NCI-H146 treated with DMSO at 0.1 percent for 48 hours (cell line): Measurements from ENCODE around the gene PPP3CA.

ENCODE experiments used
- DNase-seq: peaks from one replicate; lab custom pipeline; 2025; ENCODE audit not compliant: unreplicated experiment; lab: John Stamatoyannopoulos, UW

Gene PPP3CA

DNA sequence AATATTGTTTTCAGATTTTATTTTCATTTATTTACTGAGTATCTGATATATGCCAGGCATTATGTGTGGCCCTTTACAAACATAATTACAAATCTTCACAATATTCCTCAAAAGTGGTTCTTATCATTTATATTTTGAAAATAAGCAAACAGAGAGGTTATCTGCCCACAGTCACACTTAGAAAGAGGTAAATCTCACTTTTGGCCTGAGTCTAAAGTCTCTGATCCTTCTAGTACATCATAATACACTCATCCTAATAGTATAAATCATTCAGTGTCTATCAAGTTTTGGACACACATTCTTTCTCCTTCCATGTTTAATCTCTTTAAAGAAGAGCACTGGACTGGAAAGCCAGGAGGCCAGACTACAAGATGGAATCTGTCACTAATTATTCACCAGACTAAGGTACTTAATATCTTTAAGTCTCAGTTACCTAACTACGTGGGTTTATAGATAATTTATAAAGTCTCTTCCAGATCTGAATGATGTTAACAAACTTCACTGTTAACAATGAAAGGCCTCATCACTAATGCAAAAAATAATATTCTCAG is 281.3 kb downstream of the PPP3CA start:
- no peak for DNase-seq

DNA sequence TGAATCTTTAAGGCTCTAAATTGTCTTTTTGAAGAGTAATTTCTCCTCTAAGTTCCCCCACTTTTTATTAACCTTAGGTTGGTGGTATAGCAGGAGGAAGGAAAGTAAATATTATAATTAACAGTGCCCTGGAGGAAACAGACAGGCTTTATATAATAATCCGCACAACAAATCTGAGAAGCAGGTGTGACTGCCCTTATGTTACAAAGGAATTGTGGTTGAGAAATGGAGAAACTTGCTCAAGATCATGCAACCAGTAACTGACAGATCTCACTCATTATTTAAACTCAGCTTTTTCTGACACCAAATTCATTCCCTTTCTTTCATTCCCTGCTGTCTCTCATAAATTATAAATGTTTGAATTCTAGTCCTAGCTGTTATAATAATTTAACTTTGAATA is 282.0 kb downstream of the PPP3CA start:
- DNase-seq, result no peak

DNA sequence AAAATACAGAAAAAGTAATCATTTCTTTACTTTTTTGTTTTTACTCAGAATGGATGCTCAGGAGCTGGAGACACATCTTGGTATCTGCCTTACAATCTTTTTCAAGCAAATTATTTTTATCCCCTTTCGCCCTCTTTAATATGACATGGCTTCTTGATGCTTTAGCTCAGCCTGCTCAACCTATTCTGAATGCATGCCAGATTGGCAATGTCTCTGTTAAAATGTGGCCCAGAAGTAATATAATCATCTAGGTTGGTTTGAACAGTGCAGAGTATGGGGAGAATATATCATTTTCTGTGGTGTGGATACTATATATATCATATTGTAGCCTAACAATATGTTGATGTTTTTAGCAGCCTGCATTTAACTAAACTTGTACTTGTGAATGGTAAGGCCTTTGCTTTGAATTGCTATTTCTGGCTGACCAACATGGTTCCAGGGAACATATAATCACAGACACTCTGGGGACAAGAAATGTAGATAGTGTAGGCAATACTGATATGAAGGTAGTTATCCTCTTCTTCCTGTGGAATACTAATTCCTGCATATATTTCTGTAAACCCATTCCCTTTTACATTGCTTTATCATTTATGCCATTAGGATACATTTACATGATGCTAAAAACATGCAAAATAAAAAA is 282.7 kb downstream of the PPP3CA start:
- DNase-seq, result no peak

DNA sequence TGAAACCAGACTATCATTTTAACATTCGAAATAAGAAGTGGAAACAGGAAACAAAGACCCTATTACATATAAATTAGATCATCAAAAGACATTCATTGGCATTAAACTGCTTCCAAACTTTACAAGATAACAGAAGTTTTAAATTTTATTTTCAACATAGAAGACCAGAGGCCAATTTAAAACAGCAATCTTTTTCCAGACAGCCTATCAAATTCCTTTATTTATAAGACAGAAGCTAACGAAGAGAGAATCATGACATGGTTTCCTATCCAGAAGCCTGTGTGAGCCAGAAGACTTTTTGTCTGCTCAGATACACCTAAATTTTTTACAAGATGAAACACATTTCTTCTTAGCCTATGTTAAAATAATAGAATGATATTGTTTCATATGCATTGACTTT is 291.9 kb downstream of the PPP3CA start:
- no peak for DNase-seq

DNA sequence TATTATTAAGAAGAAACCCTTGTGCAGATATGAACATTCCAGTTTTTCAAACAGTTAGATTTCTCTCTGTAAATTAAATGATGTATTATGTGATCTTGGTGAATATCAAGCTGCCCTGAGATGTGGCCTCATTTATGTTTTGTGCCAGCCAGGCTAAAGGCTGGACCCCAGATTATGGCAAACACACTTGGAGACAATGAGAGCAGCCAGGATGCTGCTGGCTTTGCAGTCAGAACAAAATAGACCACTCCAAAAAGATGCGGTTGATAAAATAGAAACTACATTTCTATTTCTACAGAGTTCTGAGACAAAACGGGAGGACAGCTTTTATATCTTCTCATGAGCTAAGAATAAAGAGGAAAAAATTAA is 296.5 kb downstream of the PPP3CA start:
- no peak for DNase-seq

DNA sequence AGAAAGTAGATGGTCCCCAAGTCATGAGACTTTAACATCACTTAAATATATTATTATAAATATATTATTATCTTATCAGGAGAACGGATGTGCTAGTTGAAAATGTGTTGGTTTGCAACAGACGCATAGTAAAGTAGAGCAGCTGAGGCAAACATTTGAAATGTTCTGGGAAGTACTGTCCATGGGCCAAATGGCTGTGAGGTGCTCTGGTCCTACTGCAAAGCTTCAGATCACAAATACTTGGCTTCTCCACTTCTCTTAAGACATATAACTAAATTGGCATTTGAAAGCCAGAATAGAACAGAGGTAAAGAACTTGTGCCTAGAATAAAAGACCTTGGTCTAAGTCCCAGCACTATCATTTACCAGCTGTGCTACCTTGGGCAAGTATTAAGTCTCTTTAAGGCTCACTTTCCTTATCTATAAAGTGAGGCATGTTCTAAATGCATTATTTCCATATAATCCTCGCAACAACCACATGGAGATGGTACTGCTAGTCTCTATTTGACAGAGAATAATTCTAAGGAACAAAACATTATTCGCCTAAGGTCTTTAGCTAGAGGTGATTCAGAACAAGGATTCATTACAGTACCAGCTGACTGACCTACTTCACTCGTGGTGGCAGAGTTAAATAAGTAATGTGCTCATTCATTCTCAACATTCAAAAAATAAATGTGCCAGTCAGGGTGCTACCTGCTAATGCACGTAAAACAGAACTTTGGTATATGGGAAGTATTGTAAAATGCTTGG is 297.1 kb downstream of the PPP3CA start:
- DNase-seq, result no peak

DNA sequence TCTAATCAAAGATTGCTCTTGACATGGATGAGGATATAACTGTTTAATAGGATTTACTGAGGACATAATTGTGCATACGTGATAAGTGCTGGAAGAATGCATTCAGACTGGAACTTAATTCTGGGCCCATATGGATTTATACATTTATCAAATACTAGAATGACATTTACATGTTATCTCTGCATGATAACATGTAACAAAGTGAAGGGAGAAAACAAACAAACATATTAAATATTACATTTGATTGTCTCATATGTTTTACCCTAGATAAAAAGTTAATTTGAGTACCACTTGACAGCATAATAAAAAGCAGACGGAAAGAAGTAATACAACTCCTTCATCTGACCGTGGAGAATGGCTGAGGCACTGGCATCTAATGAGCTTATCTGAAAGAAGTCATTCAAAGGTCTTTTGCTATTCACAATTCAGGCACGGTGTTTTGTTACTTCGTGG is 297.8 kb downstream of the PPP3CA start:
- no peak for DNase-seq

DNA sequence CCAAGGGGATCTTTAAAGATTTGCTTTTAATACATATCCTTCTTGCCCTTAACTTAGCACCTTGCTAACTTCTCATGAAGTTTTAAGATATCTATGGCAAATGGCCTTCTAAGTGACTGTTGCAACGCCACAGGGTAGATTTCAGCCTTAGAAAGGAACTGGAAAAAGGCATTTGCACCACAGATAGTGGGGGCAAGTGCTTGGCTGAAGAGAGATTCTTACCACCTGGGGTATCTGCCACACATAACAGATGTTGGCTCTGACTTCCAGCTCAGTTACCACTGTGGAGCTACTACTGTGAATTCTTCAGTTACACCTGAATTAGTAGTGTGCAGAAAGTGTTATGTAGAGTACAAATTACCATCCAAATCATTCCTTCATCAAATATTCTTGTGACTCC is 302.6 kb downstream of the PPP3CA start:
- DNase-seq, result no peak

DNA sequence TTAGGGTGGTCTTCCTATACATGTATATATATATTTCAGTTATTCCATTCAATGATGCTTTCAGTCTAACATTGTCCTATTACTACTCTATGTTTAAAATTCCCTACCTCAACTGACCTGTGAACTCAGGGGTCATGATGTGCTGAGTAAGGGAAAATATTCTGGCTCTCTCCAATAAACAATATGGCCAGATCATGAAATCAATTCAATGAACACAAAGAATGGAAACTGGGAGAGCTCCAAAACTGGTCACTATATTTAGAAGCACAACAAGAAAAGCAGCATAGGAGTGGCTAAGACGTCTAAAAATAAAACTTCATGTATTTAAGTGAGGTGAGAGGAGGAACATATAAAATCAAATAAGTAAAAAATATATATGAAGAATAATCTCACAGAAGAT is 304.5 kb downstream of the PPP3CA start:
- no peak for DNase-seq

DNA sequence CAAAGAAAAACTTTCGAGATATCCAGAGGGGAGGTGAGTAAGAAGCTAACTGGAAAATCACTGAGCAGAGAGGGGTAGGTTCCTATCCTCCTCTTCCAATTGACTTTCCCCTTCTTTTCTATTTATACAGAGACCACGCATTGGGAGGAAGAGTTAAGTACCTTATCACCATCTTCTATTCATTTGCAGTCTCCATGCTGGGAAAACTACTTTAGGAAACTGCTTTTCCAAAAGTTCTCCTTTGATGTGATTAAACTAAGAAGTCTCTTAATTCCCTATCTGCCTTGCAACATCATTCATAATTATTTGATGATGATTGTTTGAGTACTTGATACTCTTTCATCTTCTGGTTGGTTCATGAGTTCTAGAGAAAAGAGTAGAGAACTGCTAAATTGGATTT is 306.6 kb downstream of the PPP3CA start:
- no peak for DNase-seq

DNA sequence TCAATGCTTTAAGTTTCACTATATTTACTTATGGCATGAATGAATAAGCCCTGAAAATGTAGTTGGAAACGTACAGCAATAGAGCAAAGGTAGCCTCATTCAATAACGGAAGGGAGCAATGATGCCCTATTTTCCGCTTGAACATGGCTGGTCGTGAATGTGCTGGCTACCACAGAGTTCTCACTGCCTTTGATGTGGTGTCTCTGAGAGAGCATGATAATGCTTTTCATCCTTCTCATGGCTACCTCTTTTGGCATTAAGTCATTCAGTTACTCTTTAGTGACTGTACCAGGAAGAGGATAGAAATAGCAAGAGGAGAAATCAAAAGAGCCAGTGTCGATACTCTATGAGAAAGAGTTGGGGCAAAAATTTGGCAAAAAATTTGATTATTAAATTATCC is 308.0 kb downstream of the PPP3CA start:
- DNase-seq, result no peak

DNA sequence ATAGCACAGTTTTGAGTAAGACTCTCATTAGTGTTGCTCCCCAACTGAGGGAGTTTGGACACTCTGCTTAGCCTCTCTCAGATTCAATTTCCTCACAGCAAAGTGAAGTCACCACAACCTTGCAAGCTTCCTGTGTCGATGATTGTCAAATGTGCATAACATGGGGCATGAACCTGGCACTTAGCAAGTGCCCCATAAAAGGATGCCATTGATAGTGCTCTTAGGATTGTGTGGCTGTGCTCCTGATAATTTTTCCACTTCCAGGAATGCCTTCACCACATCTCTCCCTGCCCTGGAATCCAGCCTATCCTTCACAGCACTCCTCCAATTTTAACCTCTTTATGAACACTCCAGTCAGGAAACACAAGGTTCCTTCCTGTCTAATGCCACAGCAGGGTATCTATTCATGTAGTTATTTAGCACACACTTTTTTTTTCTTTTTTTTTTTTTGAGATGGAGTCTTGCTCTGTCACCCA is 309.4 kb downstream of the PPP3CA start:
- no peak for DNase-seq

DNA sequence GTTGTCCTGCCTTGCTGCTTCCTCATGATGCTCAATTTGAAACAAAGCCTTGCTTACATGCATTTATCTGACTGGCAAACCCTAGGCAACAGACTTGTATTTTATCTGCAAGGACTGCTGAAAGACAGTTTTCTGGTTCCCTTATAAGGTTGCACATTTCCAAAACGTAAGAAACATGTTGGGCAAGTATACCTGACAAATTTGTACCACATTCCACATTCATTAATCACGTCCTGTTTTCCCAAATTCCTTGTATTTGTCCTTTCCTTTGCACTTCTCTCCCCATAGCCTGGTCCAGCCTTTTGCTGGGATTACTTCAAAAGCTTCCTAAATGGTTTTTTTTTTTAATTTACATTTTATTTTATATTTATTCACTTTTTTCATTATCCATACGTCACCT is 310.1 kb downstream of the PPP3CA start:
- DNase-seq, result no peak

DNA sequence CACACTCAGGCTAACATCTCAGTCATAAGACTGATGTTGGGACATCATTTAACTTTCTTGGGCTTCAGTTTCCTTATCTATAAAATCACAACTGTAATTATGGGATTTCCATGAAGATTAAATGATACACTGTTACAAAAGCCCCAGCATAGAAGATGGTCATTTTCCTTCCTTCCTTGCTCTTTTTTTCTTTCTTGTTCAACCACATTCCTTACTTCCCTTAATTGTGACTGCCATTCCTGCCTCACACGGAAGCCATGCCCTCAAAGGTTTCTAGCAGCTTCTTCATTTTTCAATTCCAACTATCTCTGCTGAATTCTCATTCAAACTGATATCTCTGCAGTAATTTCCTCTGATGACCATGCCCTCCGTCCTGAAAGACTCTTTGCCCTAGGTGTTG is 311.8 kb downstream of the PPP3CA start:
- DNase-seq, result no peak

DNA sequence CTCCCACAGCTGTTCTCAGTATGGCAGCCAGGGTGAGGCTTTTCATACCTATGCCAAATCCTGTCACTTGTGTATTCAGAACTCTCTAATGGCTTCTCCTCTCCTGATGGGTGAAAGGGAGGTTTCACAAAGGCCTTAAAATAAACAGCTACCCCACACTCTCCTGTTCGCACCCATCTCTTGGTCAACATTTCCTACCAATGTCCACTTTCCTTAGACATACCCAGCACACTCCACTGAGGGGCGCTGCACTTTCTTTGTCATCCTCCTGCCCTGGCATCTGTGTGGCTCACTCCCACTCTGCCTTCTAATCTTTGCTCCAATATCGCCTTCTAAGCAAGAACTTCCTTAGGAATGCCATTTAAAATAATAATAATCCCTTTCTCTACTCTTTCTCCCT is 313.3 kb downstream of the PPP3CA start:
- DNase-seq, result no peak

DNA sequence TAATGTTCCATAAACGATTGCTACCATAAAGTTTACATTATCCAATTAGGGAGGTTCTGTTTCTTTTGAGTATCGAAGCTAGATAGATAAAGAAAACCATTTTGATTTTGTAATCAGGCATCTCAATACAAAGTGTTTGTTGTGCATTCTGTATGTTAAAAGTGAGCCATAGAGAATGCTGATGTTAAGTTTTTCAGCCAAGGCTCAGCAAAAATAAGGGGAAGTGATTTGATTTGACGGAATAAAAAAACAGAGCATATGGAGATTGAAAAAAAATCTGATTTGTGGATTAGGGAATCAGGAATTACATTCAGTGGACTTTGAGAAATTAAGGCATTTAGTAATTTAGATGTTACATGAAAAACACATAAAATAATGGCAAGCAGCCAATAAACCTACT is 314.8 kb downstream of the PPP3CA start:
- DNase-seq, result no peak

DNA sequence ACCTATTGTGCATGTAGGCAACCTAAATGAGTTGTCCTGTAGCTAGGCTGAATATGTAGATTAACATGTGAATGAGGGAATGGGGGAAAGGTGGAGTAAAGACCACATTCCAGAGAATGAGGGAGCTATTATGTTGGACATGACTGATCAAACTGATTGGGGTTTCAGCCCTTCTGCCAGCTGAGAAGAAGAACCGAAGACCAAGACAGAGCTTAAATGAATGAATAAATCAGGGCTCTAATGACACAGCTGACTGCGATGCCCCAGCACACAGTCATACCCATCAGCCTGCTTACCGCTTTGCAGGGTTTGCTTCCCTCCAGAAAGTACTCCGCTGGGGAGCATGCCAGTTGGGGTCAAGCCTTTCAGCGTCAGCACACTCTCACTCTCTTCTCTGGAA is 315.4 kb downstream of the PPP3CA start:
- no peak for DNase-seq

DNA sequence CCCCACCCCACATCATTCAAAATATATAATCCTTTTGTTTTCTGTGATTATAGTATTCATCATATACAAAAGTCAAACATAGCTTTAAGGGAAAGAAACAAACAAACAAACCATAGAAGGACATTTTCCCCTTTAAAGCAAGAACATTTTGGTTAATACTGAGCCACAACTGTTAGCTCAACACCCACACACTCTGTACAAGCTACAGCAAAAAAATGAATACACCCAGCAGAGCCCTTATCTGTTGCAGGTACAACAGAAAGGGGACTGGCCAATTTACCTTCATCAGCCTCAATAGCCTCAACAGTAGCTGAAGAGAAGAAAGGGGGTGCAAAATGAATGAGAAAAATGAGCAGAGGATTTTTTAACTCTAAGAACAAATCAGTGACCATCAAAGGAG is 318.4 kb downstream of the PPP3CA start:
- DNase-seq, result no peak

DNA sequence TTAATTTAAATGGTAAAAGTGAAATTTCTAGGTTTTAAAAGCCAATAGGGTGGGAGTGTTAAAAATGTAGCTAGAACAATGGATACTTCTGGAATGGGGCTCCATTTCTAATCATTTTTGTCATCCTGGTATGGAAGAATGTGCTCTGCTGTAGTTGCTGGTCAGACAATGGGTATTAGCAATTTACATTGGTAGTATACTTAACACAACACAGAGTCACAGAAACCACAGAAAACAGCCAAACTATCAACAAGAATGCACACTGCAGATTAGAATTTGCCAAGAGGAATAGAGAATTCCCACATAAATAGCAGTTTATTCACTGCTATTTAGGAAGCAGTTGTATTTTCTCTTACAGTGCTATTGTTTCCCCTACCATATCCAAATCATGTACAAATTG is 319.6 kb downstream of the PPP3CA start:
- DNase-seq, result no peak

DNA sequence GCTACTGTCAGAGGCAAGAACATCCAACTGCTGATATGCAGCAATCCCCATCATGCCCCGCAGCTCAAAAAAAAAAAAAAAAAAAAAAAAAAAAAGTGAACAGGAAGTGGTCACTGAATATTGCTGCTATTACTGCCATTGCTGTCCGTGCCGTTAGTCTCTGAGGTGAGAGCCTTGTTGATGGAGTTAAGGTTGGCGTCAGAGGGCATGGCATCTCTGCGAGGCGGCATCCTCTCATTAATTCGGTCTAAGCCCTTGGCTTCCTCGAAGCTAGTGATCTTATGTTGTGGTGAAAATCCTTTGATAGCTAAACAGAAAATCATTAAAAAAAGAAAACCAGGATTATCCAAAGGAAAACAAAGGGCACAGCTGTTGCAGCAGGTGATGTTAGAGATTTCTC is 321.6 kb downstream of the PPP3CA start:
- no peak for DNase-seq

DNA sequence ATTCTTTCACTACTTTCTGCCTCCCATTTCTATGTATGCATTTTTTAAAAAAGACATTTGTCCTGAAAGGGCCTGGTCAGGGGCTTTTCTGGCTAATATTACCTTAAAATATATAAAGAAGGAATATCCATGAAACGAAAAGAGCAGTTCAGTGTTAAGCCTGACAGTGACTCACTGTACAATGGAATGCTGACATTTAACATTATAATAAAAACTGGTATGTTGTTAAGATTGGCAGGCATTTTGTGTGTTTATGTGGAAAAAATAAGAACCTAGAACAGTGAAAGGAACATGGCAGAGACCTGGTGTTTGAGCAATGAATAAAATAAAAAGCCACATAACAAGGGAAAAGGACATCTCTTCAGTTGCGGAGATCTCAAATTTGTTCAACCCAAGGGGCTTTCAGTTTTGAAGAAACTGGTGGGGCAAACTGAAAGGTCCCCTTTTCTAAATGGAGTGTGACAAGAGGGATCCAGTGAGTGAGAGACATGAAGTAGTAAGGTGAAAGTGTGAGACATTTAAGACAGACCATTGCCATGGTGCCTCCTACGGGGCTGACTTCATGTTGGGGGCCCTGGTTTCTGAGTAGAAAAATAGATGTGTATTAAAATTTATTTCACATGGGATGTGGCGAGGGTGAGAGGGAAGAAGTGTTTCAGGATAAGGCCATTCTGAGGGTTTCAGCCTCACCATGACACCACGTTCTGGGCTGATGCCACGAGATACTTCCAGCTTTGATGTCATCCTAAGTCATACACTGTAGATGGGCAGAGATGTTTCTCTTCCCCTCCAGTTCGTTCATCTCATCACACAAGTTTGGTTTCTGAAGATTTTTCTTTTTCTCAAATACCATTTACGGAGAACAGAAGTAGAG is 324.9 kb downstream of the PPP3CA start:
- DNase-seq, result no peak

DNA sequence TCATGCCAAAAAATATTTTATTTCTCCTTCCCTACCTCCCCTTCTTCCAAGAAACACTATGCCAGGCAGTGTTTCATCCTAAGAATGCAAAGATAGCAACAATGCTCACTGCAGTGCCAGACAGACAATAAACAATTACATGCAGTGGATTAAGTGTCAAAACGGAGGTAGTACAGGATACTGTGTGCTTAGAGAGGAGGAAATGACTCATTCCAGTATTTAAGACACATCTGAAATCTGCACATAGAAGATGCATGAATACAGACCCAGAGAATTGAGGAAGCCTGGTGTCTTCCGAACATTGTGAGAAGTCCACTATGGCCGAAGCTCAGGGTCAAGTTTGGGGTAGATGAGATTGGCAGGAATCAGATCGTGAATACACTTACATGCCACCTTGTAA is 326.4 kb downstream of the PPP3CA start:
- DNase-seq, result no peak
